HG02884 (cell line): Measurements from ENCODE around the gene ANKRD6.

Experiments
- ATAC-seq: cut with Tn5 transposase; IDR thresholded peaks from one replicate; pipeline ENCODE4 v1.9.1; 2021; ENCODE audit warnings: mild to moderate bottlenecking, moderate library complexity; ENCODE audit not compliant: unreplicated experiment

ANKRD6 gene

DNA sequence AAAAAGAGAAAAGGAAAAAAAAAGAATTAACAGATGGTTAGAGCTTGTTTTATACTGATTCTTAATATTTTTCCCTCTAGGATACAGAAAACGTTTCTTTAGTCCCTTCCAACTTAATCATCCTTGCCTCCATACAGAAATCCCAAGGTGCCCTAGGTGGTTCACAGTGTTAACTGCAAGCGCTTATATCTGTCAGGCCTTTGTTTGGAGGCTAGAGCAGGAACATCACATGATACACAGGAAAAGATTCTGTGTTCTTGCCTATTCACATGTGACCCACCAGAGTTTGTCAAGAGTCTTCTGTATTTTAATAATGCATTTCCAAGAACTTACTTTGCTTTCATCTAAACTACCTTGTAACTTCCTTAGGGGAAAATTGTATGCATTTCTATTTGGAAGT is 31.3 kb downstream of the ANKRD6 start:
- no peak for ATAC-seq

DNA sequence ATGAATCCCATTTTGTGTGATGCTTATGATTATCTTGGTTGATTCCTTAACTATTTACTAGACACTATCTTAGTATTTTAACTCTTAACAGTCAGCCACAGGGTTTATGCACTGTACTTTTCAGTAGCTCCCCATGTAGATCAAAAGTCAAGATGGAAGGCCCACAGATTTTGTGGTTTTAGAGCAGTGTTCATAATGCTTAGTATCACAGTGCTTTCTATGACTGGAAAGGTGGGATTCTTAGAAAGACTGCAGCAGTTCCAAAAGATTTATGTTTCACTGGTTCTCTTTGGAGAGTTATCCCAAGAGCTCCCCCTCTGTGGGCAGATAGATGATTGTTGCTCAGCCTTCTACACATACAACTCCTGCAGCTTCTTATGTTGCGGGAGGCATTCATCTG is 34.5 kb downstream of the ANKRD6 start:
- no peak for ATAC-seq

DNA sequence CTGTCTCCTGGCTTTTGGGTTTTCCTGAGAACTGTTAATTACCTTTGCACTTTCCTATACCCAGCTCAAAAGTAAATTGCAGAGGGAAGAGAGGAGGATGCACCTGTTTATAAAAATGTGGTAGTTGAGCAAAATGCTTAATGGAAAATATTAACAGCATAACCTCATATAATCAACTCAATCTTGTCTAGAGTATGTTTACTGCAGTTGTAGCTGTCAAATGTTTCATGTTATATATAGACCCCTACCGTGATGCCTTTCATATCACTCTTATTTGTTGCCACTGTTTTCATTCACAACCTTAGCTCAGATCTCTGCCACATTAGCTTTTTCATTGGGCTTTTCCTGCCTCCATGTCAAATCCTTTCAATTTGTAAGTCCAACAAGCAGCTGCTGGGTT is 36.0 kb downstream of the ANKRD6 start:
- ATAC-seq, result no peak

- no peak for ATAC-seq
Observed at GRCh38 chr6:89471287-89471867, 38.4 kb downstream of the ANKRD6 start.

DNA sequence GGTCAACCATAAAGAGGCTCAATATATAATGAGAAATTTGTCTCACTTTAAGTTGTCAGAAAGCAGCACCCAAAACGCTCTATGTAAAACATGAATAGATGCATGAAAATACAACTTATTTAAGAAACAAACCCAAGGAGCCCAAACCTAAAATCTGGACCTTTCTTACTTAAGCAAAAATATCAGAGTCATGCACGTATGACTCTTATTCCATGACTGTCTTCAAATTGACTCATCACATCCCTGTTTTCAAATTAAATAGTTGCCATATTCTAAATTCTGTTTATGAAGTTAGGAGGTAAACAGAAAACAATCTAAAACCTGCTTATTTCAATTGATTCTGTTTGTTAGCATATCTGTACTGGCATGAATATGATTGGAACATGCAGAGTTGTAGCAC is 42.1 kb downstream of the ANKRD6 start:
- no peak for ATAC-seq

- ATAC-seq, result no peak
Observed at GRCh38 chr6:89475634-89476033, 42.7 kb downstream of the ANKRD6 start.

DNA sequence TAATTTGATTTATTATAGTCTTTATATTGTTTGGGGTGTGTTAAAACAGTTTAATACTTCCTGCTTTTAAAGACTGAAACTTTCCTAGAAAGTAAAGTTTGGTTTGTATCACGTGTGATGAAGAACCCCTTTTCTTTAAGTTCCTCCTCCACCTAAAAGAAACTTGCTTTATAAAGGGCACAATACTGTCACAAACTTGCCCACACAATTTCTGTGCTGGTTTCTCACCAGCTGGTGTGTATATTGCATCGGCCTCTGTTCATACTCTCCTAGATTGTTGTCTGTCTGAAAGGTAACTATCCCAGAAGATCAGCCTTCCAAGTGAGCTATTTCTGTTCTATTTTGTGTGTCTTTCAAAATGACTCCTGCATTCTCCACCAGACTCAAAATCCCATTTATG is 46.9 kb downstream of the ANKRD6 start:
- ATAC-seq, result no peak

- ATAC-seq, result no peak
Observed at GRCh38 chr6:89481695-89482094, 48.7 kb downstream of the ANKRD6 start.

- ATAC-seq, result no peak
Observed at GRCh38 chr6:89482126-89482525, 49.2 kb downstream of the ANKRD6 start.

GRCh38 chr6:89483111-89483720 is 50.3 kb downstream of the ANKRD6 start:
- no peak for ATAC-seq

- ATAC-seq, result no peak
Observed at GRCh38 chr6:89485320-89485719, 52.4 kb downstream of the ANKRD6 start.

GRCh38 chr6:89487864-89488263 is 54.9 kb downstream of the ANKRD6 start:
- ATAC-seq, result no peak

DNA sequence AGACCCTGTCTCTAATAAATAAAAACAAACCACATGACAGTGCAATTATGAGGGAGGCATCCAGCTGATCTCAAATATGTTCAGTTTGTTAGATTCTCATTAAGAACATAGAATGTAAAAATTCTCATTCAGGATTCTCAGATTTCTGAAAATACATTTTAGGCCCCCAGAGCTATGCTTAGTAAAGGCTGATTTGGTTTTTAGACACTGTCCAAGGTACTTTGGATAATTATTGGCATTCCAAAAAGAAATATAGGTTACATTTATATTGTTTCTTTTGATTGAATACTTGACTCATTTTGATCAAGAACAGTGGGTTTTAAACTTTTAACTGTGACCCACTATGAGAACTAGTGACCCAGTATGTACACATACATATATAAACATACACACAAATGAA is 55.5 kb downstream of the ANKRD6 start:
- no peak for ATAC-seq

DNA sequence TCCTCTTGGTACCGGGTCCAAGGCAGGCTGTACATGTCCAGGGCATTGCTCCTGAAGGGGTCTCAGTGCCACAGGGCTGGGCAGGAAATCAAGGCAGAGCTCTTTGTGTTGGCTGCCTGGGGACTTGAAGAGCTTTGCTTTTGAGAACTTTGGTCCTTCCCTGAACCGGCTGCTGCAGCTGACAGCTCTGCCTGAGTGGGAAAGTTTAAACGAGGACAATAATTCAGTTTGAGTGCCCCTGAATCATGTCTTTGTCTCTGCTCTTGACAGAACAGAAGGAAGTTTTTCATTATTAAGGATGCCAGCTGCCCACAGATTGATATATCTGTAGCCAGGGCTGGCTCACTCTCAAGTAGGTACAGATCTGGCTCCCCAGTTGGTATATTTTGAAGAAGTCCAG is 56.1 kb downstream of the ANKRD6 start:
- ATAC-seq, result no peak

DNA sequence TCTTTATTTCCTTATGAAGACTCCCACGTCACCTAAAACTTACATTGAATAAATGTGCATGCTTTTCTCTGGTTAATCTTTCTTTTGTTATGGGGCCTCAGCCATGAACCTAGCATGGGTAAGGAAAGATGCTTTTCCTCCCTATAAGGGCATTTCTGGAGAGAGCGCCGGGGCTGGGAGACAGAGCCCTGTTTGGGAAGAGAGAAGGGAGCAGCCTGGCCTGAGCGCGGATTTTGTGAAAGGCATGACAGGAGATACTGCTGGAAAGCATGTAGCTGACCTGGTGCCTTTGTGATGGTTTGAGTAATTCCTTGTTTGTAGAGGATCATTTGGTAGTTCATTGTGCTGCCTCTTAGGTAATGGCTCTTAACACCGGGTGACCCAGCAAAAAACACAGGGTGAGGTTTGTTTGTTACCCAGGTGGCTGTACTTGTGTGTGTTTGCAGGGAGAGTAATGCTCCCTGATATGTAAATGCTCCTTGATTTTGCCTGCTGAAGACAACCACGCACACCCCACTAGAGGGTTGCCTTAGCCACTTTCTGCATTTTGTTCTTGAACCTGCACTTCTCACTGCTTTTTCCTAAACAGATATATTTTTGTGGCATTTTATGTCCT is 59.2 kb downstream of the ANKRD6 start:
- ATAC-seq, result no peak

DNA sequence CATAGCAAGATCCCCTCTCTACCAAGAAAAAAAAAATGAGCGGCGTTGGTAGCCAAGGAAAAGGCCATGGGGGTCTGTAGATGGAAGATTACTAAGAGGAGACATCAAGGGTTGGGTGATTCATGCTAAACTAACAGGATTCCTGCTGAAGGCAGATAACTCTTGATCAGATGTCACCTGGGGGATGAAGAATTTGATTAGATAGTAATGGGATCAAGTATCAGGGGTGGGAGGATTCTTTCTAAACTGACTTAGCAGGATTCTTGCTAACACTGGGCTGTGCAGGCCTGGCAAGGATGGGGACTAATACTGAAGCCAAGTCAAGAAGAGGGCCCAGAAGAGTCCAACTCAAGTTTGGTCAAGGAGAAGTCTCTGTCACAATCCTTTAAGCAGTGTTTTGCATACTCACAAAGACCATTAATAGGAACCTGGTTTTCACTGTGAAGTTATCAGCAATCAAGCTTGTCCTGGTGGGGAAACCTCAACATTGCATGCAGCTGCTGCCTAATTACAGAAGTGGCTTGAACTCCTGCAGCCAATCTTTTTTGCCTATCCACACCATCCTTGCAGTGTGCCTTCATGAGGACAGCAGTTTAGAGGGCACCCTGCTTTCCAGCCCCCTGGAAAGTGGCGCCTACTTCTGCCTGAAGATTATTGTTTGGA is 61.3 kb downstream of the ANKRD6 start:
- no peak for ATAC-seq

- no peak for ATAC-seq
Observed at GRCh38 chr6:89495961-89496535, 63.1 kb downstream of the ANKRD6 start.

- no peak for ATAC-seq
Observed at GRCh38 chr6:89500611-89501010, 67.7 kb downstream of the ANKRD6 start.

DNA sequence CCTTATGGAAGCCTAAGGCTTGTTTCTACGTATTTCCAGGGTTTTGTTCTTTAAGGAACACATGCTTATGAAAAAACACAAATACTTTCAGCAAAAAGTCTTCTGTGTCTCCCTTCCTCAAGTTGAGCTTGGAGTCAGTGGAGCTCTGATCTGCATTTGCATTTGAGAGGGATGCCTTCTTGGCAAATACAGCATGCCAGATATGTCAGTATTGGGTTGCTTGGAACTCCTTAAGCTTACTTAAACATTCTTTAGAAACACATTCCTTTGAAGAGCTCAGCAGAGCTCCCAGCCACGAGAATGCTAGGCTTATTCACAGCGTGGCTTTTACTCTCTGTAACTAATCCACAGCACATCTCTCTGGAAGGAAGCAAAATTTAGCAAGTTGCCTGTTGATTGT is 68.3 kb downstream of the ANKRD6 start:
- ATAC-seq, result no peak

- no peak for ATAC-seq
Observed at GRCh38 chr6:89501753-89502152, 68.8 kb downstream of the ANKRD6 start.

DNA sequence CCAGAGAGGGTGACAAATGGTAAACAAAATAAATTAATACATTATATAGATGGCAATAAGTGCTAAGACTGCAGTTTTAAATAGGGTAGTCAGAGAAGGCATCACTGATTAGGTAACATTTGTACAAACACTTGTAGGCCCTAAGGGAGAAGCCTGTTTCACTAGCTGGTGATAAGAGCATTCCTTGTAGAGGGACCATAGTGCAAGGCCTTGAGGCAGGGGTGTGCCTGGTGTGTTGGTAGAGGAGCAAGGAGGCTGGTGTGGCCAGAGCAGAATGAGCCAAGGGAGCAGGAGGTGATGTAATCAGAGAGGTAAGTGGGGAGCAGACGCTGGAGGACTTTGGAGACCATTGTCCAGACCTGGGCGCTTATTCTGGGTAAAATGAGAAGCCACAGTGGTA is 70.7 kb downstream of the ANKRD6 start:
- ATAC-seq, result no peak

GRCh38 chr6:89505847-89506246 is 72.9 kb downstream of the ANKRD6 start:
- ATAC-seq, result no peak
